ENCODE results near the gene PAK3. TPM values are rescaled to one million over a fixed set of nuclear protein-coding genes. Genes with fewer than 3 reads are reported as not detected.

PAK3 gene
- total and polyA plus RNA-seq, 4 donors: 30.5 to 120 (median 55.2) TPM

DNA sequence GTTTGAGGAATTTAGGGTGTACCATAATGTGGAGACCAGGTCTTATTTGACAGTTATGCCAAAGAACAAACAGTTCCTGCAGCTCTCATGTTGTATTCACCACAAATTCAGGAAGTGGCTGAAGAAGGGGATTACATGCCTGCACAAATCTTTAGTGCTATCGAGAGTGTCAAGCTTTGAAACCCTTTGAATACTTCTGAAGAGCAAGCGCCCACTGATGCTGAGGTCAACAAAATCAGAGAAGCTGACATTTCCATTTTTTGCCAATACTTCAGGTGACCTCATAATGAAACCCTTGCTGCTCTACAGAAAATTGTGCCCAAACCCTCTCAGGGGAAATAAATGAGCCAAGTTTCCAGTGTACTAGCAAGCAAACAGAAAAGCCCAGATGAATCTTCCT lies 28.4 kb downstream of the PAK3 start:
- WGBS (ENCODE audit: insufficient coverage): 61% methylated on average over 2 of the region's 2 CpGs
- Histone ChIP-seq H3K9me3 (ENCODE audit: control insufficient read depth, insufficient read depth, low read length) (no peaks in the 10 kb centered on the region), H3K4me3 (ENCODE audit: low read depth, low read length) (no peak overlapping the region), H3K4me1 (ENCODE audit: control insufficient read depth, insufficient read depth, low read length) (no peaks in the 10 kb centered on the region), H3K36me3 (ENCODE audit: control insufficient read depth, insufficient read depth, low read length) (no peaks in the 10 kb centered on the region), H3K27ac (ENCODE audit: low read depth, low read length) (no peak overlapping the region), H3K27me3 (ENCODE audit: control insufficient read depth, insufficient read depth, low read length) (peaks cover 9% of the 10 kb centered on the region)
- DNase-seq (ENCODE audit: low read depth in 4 of 6, low spot score in 6 of 6): no peak

DNA sequence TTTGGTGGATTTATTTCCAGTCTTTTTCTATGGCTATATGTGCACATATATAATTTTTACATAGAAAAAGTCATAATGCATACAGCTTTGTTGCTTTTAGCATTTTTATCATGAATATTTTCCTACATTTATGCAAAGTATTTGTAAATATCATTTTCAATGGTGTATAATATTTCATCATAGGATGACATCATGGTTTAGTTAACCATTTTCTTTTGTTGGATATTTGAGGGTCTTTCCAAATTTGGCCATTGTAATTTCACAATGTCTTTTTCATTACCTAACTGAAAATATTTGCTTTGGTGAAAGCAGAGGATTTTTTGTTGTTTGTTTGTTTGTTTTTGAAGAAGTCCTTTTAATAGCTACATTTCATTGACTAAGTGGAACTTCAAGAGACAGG lies 31.0 kb downstream of the PAK3 start:
- Histone ChIP-seq H3K9me3 (ENCODE audit: control insufficient read depth, insufficient read depth, low read length) (no peaks in the 10 kb centered on the region), H3K4me1 (ENCODE audit: control insufficient read depth, insufficient read depth, low read length) (no peaks in the 10 kb centered on the region)

DNA sequence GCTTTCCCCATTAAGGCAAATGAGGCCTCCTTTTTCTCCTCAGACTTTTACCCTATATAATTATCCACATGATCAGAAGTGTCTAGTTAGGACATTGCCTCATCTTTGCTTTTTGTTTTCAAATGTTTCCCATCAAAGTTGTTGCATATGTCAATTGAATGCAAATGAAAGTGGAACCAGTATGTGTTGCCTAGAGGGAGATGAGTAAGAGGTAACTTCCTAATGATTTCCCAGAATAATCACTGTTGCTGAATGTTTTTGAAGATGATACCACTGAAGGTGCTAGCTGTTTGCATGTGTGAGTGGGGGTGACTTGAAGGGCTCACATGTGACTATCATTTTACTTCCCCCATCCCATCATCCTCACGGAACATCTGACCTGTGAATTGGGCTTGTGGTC lies 33.9 kb downstream of the PAK3 start:
- peaks cover 6% of the 10 kb centered on the region for H3K27me3 ChIP-seq (ENCODE audit: control insufficient read depth, insufficient read depth, low read length)
- H3K9me3 ChIP-seq (ENCODE audit: control insufficient read depth, insufficient read depth, low read length): no peaks in the 10 kb centered on the region
- no peak for DNase-seq (ENCODE audit: low read depth in 4 of 6, low spot score in 6 of 6)
- no peaks in the 10 kb centered on the region for H3K4me1 ChIP-seq (ENCODE audit: control insufficient read depth, insufficient read depth, low read length)
- H3K4me3 ChIP-seq (ENCODE audit: low read depth, low read length): no peak overlapping the region
- WGBS (ENCODE audit: insufficient coverage): no CpG with 5 or more reads among the region's 1 CpG
- H3K27ac ChIP-seq (ENCODE audit: low read depth, low read length): no peak overlapping the region
- no peaks in the 10 kb centered on the region for H3K36me3 ChIP-seq (ENCODE audit: control insufficient read depth, insufficient read depth, low read length)

More for the DNA sequence above, 31.0 kb downstream of the PAK3 start:
- no peak overlapping the region for H3K4me3 ChIP-seq (ENCODE audit: low read depth, low read length)
- no peak for DNase-seq (ENCODE audit: low read depth in 4 of 6, low spot score in 6 of 6)
- H3K27ac ChIP-seq (ENCODE audit: low read depth, low read length): no peak overlapping the region
- peaks cover 6% of the 10 kb centered on the region for H3K27me3 ChIP-seq (ENCODE audit: control insufficient read depth, insufficient read depth, low read length)
- H3K36me3 ChIP-seq (ENCODE audit: control insufficient read depth, insufficient read depth, low read length): no peaks in the 10 kb centered on the region

DNA sequence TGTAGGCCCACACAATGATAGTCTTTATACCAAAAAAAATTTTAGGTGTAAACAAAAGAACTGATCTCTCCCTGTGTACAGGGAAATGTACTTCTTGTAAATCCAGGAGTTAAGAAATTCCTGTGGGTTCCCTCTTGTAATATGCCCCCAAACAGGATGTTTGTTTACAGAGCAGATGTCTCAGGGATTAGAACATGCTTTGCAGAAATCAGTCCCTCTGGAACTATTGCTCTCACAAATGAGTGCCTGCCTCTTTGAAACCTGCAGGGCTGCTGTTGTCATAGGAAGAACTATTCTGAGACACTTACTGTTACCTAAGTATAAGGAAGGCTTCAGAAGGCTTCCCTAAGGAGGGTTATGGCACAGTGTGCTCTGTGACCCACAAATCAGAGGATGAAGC lies 35.6 kb downstream of the PAK3 start:
- no peaks in the 10 kb centered on the region for H3K4me1 ChIP-seq (ENCODE audit: control insufficient read depth, insufficient read depth, low read length)
- H3K9me3 ChIP-seq (ENCODE audit: control insufficient read depth, insufficient read depth, low read length): no peaks in the 10 kb centered on the region
- H3K36me3 ChIP-seq (ENCODE audit: control insufficient read depth, insufficient read depth, low read length): no peaks in the 10 kb centered on the region
- H3K4me3 ChIP-seq (ENCODE audit: low read depth, low read length): no peak overlapping the region
- peak in 1 of 6 donors; percentile 46 for DNase-seq (ENCODE audit: low read depth in 4 of 6, low spot score in 6 of 6)
- no peak overlapping the region for H3K27ac ChIP-seq (ENCODE audit: low read depth, low read length)
- H3K27me3 ChIP-seq (ENCODE audit: control insufficient read depth, insufficient read depth, low read length): peaks cover 3% of the 10 kb centered on the region

DNA sequence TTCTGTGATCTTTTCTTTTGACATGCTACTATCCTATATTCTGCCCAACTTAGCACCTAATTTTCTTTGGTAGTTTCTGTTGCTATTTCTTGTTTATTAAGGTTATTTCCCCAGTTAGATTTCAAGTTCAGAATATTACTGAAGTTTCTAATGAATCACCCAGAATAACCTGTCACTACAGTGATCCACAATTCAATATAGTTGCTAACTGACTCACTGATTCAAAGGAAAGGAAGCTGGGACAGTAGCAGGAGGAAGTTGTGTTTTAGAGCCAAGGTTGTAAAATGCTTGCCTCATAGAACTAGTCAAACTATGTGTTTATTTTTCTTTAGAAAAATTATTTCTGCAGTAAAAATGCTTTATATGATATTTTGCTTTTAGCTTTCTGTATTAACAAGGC lies 37.4 kb downstream of the PAK3 start:
- no peaks in the 10 kb centered on the region for H3K4me1 ChIP-seq (ENCODE audit: control insufficient read depth, insufficient read depth, low read length)
- no peak overlapping the region for H3K4me3 ChIP-seq (ENCODE audit: low read depth, low read length)
- DNase-seq (ENCODE audit: low read depth in 4 of 6, low spot score in 6 of 6): no peak
- H3K27ac ChIP-seq (ENCODE audit: low read depth, low read length): no peak overlapping the region
- H3K36me3 ChIP-seq (ENCODE audit: control insufficient read depth, insufficient read depth, low read length): no peaks in the 10 kb centered on the region
- H3K9me3 ChIP-seq (ENCODE audit: control insufficient read depth, insufficient read depth, low read length): no peaks in the 10 kb centered on the region
- H3K27me3 ChIP-seq (ENCODE audit: control insufficient read depth, insufficient read depth, low read length): peaks cover 1% of the 10 kb centered on the region

DNA sequence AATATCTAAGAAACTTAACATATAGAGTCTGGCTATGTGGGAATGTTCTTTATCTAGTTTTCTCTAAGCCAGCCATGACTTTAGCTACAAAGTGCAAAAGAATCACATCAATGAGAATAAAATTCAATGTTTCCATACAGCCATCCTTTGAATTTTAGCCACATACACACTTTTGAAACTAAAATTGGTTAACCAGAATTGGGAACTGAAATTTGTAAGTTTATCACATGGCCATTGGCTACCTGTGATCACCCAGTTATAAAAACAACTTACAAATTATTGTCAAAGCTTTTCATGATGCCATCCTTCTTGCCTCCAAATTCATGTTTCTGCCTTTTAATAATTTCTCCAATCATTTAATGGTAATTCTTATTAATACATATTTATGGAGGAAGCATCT lies 49.9 kb downstream of the PAK3 start:
- H3K9me3 ChIP-seq (ENCODE audit: control insufficient read depth, insufficient read depth, low read length): no peaks in the 10 kb centered on the region
- no peak for DNase-seq (ENCODE audit: low read depth in 4 of 6, low spot score in 6 of 6)

DNA sequence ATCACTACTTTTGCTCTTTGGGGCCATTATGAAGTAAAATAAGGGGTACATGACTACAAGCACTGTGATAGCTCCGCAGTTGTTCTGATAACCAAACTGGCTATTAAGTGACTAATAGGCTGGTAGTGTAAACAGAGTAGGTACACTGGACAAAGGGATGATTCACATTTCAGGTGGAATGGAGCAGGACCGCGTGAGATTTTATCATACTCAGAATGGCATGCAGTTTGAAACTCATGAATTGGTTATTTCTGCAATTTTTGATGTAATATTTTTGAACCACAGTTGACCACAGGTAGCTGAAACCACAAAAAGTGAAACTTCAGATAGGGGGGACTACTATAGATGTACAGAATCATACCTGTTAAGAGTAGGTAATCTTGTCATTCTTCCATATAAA lies 55.8 kb downstream of the PAK3 start:
- H3K4me3 ChIP-seq (ENCODE audit: low read depth, low read length): no peak overlapping the region
- H3K27ac ChIP-seq (ENCODE audit: low read depth, low read length): no peak overlapping the region
- WGBS (ENCODE audit: insufficient coverage): 90% methylated on average over 3 of the region's 3 CpGs
- H3K9me3 ChIP-seq (ENCODE audit: control insufficient read depth, insufficient read depth, low read length): no peaks in the 10 kb centered on the region
- no peak for DNase-seq (ENCODE audit: low read depth in 4 of 6, low spot score in 6 of 6)
- peaks cover 2% of the 10 kb centered on the region for H3K27me3 ChIP-seq (ENCODE audit: control insufficient read depth, insufficient read depth, low read length)
- H3K4me1 ChIP-seq (ENCODE audit: control insufficient read depth, insufficient read depth, low read length): no peaks in the 10 kb centered on the region
- peaks cover 3% of the 10 kb centered on the region for H3K36me3 ChIP-seq (ENCODE audit: control insufficient read depth, insufficient read depth, low read length)

More for the DNA sequence above, 49.9 kb downstream of the PAK3 start:
- H3K4me1 ChIP-seq (ENCODE audit: control insufficient read depth, insufficient read depth, low read length): no peaks in the 10 kb centered on the region
- H3K36me3 ChIP-seq (ENCODE audit: control insufficient read depth, insufficient read depth, low read length): peaks cover 3% of the 10 kb centered on the region
- no peak overlapping the region for H3K4me3 ChIP-seq (ENCODE audit: low read depth, low read length)
- no peak overlapping the region for H3K27ac ChIP-seq (ENCODE audit: low read depth, low read length)
- no peaks in the 10 kb centered on the region for H3K27me3 ChIP-seq (ENCODE audit: control insufficient read depth, insufficient read depth, low read length)

DNA sequence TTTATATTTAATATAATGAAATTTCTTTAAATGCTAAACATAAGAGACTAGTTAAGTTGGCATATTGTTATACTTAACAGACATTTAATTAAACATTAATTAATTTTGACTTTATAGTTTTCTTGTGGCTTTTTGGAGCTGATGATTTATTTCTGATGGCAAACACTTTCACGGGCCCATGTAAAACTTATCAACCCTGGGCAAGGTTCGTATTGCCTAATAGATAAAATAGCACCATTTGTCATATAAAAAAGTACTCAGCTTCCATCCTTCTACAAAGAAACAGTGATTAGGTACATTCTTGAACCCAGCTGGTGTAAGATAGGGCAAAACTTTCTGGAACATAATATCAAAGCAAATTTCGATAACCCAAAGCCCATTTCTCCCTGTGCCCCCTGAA lies 63.2 kb downstream of the PAK3 start:
- Histone ChIP-seq H3K4me1 (ENCODE audit: control insufficient read depth, insufficient read depth, low read length) (no peaks in the 10 kb centered on the region), H3K27ac (ENCODE audit: low read depth, low read length) (no peak overlapping the region), H3K9me3 (ENCODE audit: control insufficient read depth, insufficient read depth, low read length) (no peaks in the 10 kb centered on the region), H3K36me3 (ENCODE audit: control insufficient read depth, insufficient read depth, low read length) (no peaks in the 10 kb centered on the region), H3K27me3 (ENCODE audit: control insufficient read depth, insufficient read depth, low read length) (peaks cover 2% of the 10 kb centered on the region), H3K4me3 (ENCODE audit: low read depth, low read length) (no peak overlapping the region)
- WGBS (ENCODE audit: insufficient coverage): no CpG with 5 or more reads among the region's 3 CpGs
- DNase-seq (ENCODE audit: low read depth in 4 of 6, low spot score in 6 of 6): no peak

DNA sequence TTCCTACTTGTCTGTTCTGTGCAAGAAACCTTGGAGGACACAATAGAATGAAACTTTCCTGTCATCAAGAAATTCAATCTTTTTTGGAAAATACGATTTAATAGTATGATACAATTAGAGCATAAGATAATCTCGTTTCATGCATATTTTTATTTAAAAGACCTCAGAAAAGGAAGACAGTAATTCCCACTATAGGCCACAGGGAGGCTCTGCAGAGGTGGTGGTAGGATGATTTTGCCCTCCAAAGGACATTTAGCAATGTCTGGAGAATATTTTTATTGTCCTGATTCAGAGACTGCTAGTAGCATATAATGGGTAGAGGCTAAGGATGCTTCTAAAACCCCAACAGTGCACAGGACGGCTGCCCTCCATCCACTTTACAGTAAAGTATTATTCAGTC lies 68.7 kb downstream of the PAK3 start:
- H3K4me3 ChIP-seq (ENCODE audit: low read depth, low read length): no peak overlapping the region
- no peak overlapping the region for H3K27ac ChIP-seq (ENCODE audit: low read depth, low read length)
- H3K27me3 ChIP-seq (ENCODE audit: control insufficient read depth, insufficient read depth, low read length): peaks cover under 1% of the 10 kb centered on the region
- no peaks in the 10 kb centered on the region for H3K9me3 ChIP-seq (ENCODE audit: control insufficient read depth, insufficient read depth, low read length)
- H3K36me3 ChIP-seq (ENCODE audit: control insufficient read depth, insufficient read depth, low read length): no peaks in the 10 kb centered on the region
- no peaks in the 10 kb centered on the region for H3K4me1 ChIP-seq (ENCODE audit: control insufficient read depth, insufficient read depth, low read length)
- DNase-seq (ENCODE audit: low read depth in 4 of 6, low spot score in 6 of 6): no peak
- no CpG with 5 or more reads among the region's 3 CpGs for WGBS (ENCODE audit: insufficient coverage)

DNA sequence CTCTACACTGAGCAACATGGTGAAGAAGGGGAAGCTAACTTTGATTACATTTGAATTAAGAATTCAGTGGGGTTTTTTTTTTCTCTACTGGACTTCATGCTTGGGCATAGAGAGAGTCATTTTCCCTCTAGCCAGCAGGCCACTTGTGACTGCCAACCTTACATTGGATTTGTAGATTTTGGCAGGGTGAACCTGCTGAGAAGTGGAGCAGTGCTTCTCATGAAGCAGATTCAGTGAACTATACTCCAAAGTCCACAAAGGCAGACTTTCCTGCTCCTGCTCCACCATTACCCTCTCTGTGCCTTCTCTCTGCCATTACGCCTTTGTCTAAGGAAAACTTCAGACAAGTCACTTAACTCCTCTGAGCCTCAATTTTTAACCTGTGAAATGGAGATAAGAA lies 69.9 kb downstream of the PAK3 start:
- no CpG with 5 or more reads among the region's 1 CpG for WGBS (ENCODE audit: insufficient coverage)
- H3K36me3 ChIP-seq (ENCODE audit: control insufficient read depth, insufficient read depth, low read length): no peaks in the 10 kb centered on the region
- no peak for DNase-seq (ENCODE audit: low read depth in 4 of 6, low spot score in 6 of 6)
- no peaks in the 10 kb centered on the region for H3K4me1 ChIP-seq (ENCODE audit: control insufficient read depth, insufficient read depth, low read length)
- peaks cover 5% of the 10 kb centered on the region for H3K27me3 ChIP-seq (ENCODE audit: control insufficient read depth, insufficient read depth, low read length)
- H3K9me3 ChIP-seq (ENCODE audit: control insufficient read depth, insufficient read depth, low read length): no peaks in the 10 kb centered on the region
- no peak overlapping the region for H3K4me3 ChIP-seq (ENCODE audit: low read depth, low read length)
- H3K27ac ChIP-seq (ENCODE audit: low read depth, low read length): no peak overlapping the region

DNA sequence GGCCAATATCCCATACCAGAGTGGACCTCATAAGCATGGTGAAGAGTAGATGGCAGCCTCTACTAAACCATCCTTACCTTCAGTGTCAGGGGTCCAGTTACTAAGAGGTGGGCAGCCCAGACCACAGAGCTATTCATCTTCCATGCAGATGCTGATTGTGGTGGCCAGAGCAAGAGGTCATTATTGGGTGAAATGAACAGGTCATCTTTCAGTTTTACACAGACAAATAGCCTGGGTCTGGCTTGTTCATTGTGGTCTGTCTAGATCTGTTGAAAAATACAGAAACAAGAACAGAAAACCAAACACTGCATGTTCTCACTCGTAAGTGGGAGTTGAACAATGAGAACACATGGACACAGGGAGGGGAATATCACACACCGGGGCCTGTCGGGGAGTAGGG lies 71.3 kb downstream of the PAK3 start:
- no peak overlapping the region for H3K4me3 ChIP-seq (ENCODE audit: low read depth, low read length)
- H3K36me3 ChIP-seq (ENCODE audit: control insufficient read depth, insufficient read depth, low read length): no peaks in the 10 kb centered on the region
- H3K27me3 ChIP-seq (ENCODE audit: control insufficient read depth, insufficient read depth, low read length): peaks cover 5% of the 10 kb centered on the region
- no peak overlapping the region for H3K27ac ChIP-seq (ENCODE audit: low read depth, low read length)
- WGBS (ENCODE audit: insufficient coverage): no CpG with 5 or more reads among the region's 3 CpGs
- DNase-seq (ENCODE audit: low read depth in 4 of 6, low spot score in 6 of 6): no peak
- no peaks in the 10 kb centered on the region for H3K4me1 ChIP-seq (ENCODE audit: control insufficient read depth, insufficient read depth, low read length)
- H3K9me3 ChIP-seq (ENCODE audit: control insufficient read depth, insufficient read depth, low read length): no peaks in the 10 kb centered on the region
